HepG2 (cell line): ENCODE measurements around the gene RREB1. TPM values are rescaled to one million over a fixed set of nuclear protein-coding genes. Genes with fewer than 3 reads are reported as not detected.

ENCODE experiments used
- CCDC6 ChIP-seq: sonication (generic); formaldehyde crosslinking; IDR thresholded peaks from 2 replicates; pipeline ENCODE4 v1.8.1; 2022; ENCODE audit warnings: mild to moderate bottlenecking, missing genetic modification reagents, moderate library complexity
- NCOA2 ChIP-seq: sonication (generic); formaldehyde crosslinking; IDR thresholded peaks from 2 replicates; pipeline ENCODE4 v1.8.0; 2022; ENCODE audit warnings: inconsistent platforms
- NFIB ChIP-seq: sonication (generic); formaldehyde crosslinking; IDR thresholded peaks from 2 replicates; pipeline ENCODE4 v1.9.0; 2021; ENCODE audit warnings: missing genetic modification reagents, mild to moderate bottlenecking, borderline replicate concordance
- PAX8 ChIP-seq: sonication (generic); formaldehyde crosslinking; IDR thresholded peaks from 2 replicates; pipeline ENCODE4 v1.8.0; 2022; ENCODE audit warnings: mild to moderate bottlenecking, missing genetic modification reagents, borderline replicate concordance
- YY1 ChIP-seq: IDR thresholded peaks from 2 replicates; pipeline ENCODE4 v1.6.1; 2011; ENCODE audit warnings: low read length, low read depth, moderate library complexity, mild to moderate bottlenecking; ENCODE audit not compliant: insufficient read depth, insufficient replicate concordance
- ZKSCAN5 ChIP-seq: sonication (generic); formaldehyde crosslinking; IDR thresholded peaks from 2 replicates; pipeline ENCODE4 v1.5.1; 2020; ENCODE audit warnings: mild to moderate bottlenecking, missing genetic modification reagents
- ZNF354B ChIP-seq: sonication (generic); formaldehyde crosslinking; IDR thresholded peaks from 2 replicates; pipeline ENCODE4 v1.8.0; 2022; ENCODE audit warnings: mild to moderate bottlenecking, missing genetic modification reagents
- ZNF749 ChIP-seq: sonication (generic); formaldehyde crosslinking; IDR thresholded peaks from 2 replicates; pipeline ENCODE4 v1.8.0; 2022; ENCODE audit warnings: mild to moderate bottlenecking, missing genetic modification reagents, moderate library complexity, borderline replicate concordance
- polyA plus RNA-seq, 8 experiments: library from polyadenylated mRNA; depleted of rRNA in 3 of 8; stranded (reverse) in 7 of 8; unstranded in 1 of 8; fragments of >200 nt; fragmentation: Illumina TruSeq in 4 of 8; extraction: Trizol in 4 of 8; gene quantifications; 2 replicates each; pipeline versions ENCODE4 v1.2.1 to v1.2.3, GENCODE V29; 2011 to 2016; ENCODE audit warnings: low read depth in 4 of 8, missing spikeins in 1 of 8, mixed read lengths in 1 of 8; ENCODE audit not compliant: insufficient read depth in 1 of 8
- total RNA-seq, 5 experiments: library from RNA; depleted of rRNA; stranded (reverse); fragments of >200 nt; fragmentation: Illumina TruSeq; extraction: Trizol; gene quantifications; 2 replicates each; pipeline ENCODE4 v1.2.3, GENCODE V29; 2016; ENCODE audit warnings: low read depth in 1 of 5
- TF ChIP-seq, protein P1 (sequence below), 2 experiments: fragments of 450-650 bp in 1 of 2; sonication (generic) in 1 of 2; formaldehyde crosslinking in 1 of 2; IDR thresholded peaks; 2 replicates each; pipeline versions ENCODE4 v1.6.1 to v1.8.0; 2016 to 2022; ENCODE audit warnings: antibody characterized with exemption in 1 of 2, mild to moderate bottlenecking in 1 of 2, missing genetic modification reagents in 1 of 2
- TF ChIP-seq, protein P2 (sequence below): sonication (generic); formaldehyde crosslinking; IDR thresholded peaks from 2 replicates; pipeline ENCODE4 v1.8.1; 2023; ENCODE audit warnings: mild to moderate bottlenecking, missing genetic modification reagents, borderline replicate concordance
- TF ChIP-seq, protein P3 (sequence below): sonication (generic); formaldehyde crosslinking; IDR thresholded peaks from 2 replicates; pipeline ENCODE4 v1.4.0; 2020; ENCODE audit warnings: missing genetic modification reagents
- TF ChIP-seq, protein P4 (sequence below): sonication (generic); formaldehyde crosslinking; IDR thresholded peaks from 2 replicates; pipeline ENCODE4 v1.4.0; 2020; ENCODE audit warnings: missing genetic modification reagents
- TF ChIP-seq, protein P5 (sequence below): sonication (generic); formaldehyde crosslinking; IDR thresholded peaks from 2 replicates; pipeline ENCODE4 v1.4.0; 2020; ENCODE audit warnings: missing genetic modification reagents, low read depth, mild to moderate bottlenecking, borderline replicate concordance

The RREB1 gene
- total and polyA plus RNA-seq, 2 of the 13 experiments (the other 11 are each of a cell fraction or from before 2014, with no cell fraction given), result 6.1 to 23.2 TPM

DNA sequence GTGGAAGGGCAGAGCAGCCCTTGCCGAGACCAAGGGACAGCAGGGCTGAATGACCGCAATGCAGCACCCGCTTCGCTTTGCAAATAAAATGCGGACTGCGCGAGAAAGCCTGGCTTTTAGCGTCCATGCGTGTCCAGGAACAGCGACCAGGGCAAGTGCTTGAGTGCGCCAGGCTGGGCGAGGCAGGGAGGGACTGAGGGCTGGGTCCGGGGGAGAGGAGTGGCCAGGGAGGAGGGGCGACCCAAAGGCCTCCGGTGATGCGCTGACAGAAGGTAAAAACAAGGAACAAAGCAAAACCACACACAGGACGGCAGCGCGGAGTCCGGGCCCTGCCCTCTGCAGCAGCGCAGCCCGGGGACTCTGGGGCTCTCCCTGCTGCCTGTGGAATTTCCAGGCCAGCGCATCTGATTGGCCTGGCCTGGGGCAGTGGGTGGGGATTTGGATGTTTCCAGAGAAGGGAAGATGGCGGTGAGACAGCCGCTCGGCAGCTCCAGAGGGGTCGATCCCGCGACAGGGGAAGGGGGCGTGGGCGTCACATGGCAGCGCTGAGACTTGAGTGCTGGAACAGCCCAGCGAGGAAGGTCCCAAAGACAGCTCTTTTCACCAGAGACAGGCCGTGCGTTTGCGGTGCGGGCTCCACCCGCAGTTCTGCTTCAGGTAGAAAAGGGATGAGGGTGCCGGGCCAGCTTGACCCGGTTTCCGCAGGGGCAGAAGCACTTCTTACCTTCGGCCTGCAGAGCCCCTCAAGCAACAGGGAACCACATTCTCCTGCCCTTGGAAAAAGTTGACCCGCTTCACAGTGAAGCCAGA, 153.5 kb downstream of the RREB1 start (continued):
- TF ChIP-seq, protein P1, sequence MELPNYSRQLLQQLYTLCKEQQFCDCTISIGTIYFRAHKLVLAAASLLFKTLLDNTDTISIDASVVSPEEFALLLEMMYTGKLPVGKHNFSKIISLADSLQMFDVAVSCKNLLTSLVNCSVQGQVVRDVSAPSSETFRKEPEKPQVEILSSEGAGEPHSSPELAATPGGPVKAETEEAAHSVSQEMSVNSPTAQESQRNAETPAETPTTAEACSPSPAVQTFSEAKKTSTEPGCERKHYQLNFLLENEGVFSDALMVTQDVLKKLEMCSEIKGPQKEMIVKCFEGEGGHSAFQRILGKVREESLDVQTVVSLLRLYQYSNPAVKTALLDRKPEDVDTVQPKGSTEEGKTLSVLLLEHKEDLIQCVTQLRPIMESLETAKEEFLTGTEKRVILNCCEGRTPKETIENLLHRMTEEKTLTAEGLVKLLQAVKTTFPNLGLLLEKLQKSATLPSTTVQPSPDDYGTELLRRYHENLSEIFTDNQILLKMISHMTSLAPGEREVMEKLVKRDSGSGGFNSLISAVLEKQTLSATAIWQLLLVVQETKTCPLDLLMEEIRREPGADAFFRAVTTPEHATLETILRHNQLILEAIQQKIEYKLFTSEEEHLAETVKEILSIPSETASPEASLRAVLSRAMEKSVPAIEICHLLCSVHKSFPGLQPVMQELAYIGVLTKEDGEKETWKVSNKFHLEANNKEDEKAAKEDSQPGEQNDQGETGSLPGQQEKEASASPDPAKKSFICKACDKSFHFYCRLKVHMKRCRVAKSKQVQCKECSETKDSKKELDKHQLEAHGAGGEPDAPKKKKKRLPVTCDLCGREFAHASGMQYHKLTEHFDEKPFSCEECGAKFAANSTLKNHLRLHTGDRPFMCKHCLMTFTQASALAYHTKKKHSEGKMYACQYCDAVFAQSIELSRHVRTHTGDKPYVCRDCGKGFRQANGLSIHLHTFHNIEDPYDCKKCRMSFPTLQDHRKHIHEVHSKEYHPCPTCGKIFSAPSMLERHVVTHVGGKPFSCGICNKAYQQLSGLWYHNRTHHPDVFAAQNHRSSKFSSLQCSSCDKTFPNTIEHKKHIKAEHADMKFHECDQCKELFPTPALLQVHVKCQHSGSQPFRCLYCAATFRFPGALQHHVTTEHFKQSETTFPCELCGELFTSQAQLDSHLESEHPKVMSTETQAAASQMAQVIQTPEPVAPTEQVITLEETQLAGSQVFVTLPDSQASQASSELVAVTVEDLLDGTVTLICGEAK (IDR thresholded peaks at IDR 0.05), result no peak
- TF ChIP-seq, protein P1 (CRISPR knock-in tag; IDR thresholded peaks at IDR 0.05), result peak; percentile 76
- TF ChIP-seq NFIB (CRISPR knock-in tag) (no peak), ZNF354B (CRISPR knock-in tag) (0 out of 2 replicates have a peak, but pooled peaks have one; percentile 78), PAX8 (CRISPR knock-in tag) (peak; percentile 31; the same call in 1 of the 2 replicates), NCOA2 (CRISPR knock-in tag) (no peak; the same call in none of the 2 replicates), YY1 (peak; percentile 94), CCDC6 (CRISPR knock-in tag) (0 out of 2 replicates have a peak, but pooled peaks have one; percentile 30), ZKSCAN5 (CRISPR knock-in tag) (no peak), ZNF749 (CRISPR knock-in tag) (peak; percentile 91; the same call in 1 of the 2 replicates)
- TF ChIP-seq, protein P2, sequence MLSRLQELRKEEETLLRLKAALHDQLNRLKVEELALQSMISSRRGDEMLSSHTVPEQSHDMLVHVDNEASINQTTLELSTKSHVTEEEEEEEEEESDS (CRISPR knock-in tag), result no peak
- TF ChIP-seq, protein P3, sequence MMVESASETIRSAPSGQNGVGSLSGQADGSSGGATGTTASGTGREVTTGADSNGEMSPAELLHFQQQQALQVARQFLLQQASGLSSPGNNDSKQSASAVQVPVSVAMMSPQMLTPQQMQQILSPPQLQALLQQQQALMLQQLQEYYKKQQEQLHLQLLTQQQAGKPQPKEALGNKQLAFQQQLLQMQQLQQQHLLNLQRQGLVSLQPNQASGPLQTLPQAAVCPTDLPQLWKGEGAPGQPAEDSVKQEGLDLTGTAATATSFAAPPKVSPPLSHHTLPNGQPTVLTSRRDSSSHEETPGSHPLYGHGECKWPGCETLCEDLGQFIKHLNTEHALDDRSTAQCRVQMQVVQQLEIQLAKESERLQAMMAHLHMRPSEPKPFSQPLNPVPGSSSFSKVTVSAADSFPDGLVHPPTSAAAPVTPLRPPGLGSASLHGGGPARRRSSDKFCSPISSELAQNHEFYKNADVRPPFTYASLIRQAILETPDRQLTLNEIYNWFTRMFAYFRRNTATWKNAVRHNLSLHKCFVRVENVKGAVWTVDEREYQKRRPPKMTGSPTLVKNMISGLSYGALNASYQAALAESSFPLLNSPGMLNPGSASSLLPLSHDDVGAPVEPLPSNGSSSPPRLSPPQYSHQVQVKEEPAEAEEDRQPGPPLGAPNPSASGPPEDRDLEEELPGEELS (CRISPR knock-in tag), result peak; percentile 77; the same call in 1 of the 2 replicates
- TF ChIP-seq, protein P4, sequence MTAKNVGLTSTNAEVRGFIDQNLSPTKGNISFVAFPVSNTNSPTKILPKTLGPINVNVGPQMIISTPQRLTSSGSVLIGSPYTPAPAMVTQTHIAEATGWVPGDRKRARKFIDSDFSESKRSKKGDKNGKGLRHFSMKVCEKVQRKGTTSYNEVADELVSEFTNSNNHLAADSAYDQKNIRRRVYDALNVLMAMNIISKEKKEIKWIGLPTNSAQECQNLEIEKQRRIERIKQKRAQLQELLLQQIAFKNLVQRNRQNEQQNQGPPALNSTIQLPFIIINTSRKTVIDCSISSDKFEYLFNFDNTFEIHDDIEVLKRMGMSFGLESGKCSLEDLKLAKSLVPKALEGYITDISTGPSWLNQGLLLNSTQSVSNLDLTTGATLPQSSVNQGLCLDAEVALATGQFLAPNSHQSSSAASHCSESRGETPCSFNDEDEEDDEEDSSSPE (CRISPR knock-in tag), result peak; percentile 52; the same call in 1 of the 2 replicates
- TF ChIP-seq, protein P5, sequence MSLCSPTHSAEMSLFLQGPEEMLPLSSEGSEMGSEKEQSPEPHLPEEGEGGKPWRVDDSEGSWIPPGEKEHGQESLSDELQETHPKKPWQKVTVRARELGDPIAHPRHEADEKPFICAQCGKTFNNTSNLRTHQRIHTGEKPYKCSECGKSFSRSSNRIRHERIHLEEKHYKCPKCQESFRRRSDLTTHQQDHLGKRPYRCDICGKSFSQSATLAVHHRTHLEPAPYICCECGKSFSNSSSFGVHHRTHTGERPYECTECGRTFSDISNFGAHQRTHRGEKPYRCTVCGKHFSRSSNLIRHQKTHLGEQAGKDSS (CRISPR knock-in tag), result peak; percentile 78; the same call in 1 of the 2 replicates
